ENCODE measurements around the gene MRPL4. TPM values are rescaled to one million over a fixed set of nuclear protein-coding genes. Genes with fewer than 3 reads are reported as not detected.

The MRPL4 gene
- total and polyA plus RNA-seq, 2 of the 13 experiments (the other 11 are each of a cell fraction or from before 2014, with no cell fraction given), result 40.6 to 42.5 TPM

DNA sequence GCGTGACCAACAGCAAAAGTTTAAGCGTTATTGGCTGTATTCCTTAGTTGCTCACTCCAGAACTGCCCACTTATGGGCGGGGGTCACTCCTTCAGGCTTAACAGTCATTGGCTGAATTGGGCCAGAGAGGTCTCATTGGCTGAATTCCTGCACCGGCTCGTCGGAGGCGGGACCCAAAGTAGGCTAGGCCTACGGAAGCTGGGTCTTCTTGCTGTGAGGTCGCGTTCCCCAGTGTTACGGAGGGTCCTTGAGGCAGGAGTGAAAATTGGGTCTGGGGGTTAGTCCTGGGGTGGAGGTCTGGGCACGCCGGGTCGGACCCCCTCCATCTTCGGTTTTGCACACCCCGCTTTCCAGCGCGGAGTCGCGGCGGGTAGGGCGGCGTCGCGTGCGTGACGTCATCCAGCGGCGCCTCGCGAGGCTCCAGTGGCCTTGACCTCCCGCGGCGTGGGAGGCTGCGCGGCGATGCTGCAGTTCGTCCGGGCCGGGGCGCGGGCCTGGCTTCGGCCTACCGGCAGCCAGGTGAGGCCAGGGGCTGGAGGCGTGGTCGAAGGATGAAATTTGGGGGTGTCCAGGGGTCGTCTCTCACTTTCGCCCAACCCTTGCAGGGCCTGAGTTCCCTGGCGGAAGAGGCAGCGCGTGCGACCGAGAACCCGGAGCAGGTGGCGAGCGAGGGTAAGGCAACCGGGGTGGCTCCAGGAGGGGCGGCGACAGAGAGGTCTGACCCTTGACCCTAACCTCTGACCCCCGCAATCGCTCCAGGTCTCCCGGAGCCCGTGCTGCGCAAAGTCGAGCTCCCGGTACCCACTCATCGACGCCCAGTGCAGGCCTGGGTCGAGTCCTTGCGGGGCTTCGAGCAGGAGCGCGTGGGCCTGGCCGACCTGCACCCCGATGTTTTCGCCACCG lies at the start of gene MRPL4 (continued):
- TF ChIP-seq GTF3A (CRISPR knock-in tag; conservative IDR thresholded peaks at IDR 0.05), result no peak
- peak; percentile 74 for TF ChIP-seq AGO1 (IDR thresholded peaks at IDR 0.05; ENCODE audit: low read depth, low read length, poor library complexity, severe bottlenecking)
- TF ChIP-seq RCOR2 (CRISPR knock-in tag; IDR thresholded peaks at IDR 0.05), result 0 out of 2 replicates have a peak, but pooled peaks have one; percentile 20
- TF ChIP-seq SPEN (CRISPR knock-in tag; IDR thresholded peaks at IDR 0.05; ENCODE audit: low read depth), result peak; percentile 99
- peak; percentile 79; the same call in 1 of the 2 replicates for TF ChIP-seq CCDC6 (CRISPR knock-in tag; IDR thresholded peaks at IDR 0.05)
- peak; percentile 54 for TF ChIP-seq ARID5B (CRISPR knock-in tag; IDR thresholded peaks at IDR 0.05)
- 0 out of 2 replicates have a peak, but pooled peaks have one; percentile 66 for TF ChIP-seq ZNF335 (CRISPR knock-in tag; IDR thresholded peaks at IDR 0.05)
- peak; percentile 79 for TF ChIP-seq ZBTB38 (CRISPR knock-in tag; IDR thresholded peaks at IDR 0.05)
- no peak for TF ChIP-seq TP53 (CRISPR knock-in tag; conservative IDR thresholded peaks at IDR 0.05)
- TF ChIP-seq ZNF264 (CRISPR knock-in tag; IDR thresholded peaks at IDR 0.05), result peak; percentile 70
- TF ChIP-seq ZNF777 (CRISPR knock-in tag; IDR thresholded peaks at IDR 0.05), result peak; percentile 71
- peak; percentile 88; the same call in 1 of the 2 replicates for TF ChIP-seq ZSCAN21 (CRISPR knock-in tag; IDR thresholded peaks at IDR 0.05; ENCODE audit: borderline replicate concordance)
- TF ChIP-seq NCOA5 (CRISPR knock-in tag; IDR thresholded peaks at IDR 0.05), result no peak
- no peak for TF ChIP-seq GZF1 (CRISPR knock-in tag; IDR thresholded peaks at IDR 0.05)
- no peak for TF ChIP-seq NFE2L2 (IDR thresholded peaks at IDR 0.05; ENCODE audit: low read length)
- TF ChIP-seq ZNF432 (CRISPR knock-in tag; IDR thresholded peaks at IDR 0.05; ENCODE audit: borderline replicate concordance), result no peak
- TF ChIP-seq, protein P1, sequence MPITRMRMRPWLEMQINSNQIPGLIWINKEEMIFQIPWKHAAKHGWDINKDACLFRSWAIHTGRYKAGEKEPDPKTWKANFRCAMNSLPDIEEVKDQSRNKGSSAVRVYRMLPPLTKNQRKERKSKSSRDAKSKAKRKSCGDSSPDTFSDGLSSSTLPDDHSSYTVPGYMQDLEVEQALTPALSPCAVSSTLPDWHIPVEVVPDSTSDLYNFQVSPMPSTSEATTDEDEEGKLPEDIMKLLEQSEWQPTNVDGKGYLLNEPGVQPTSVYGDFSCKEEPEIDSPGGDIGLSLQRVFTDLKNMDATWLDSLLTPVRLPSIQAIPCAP (CRISPR knock-in tag; IDR thresholded peaks at IDR 0.05; ENCODE audit: low read depth), result 0 out of 2 replicates have a peak, but pooled peaks have one; percentile 33
- peak; percentile 87 for TF ChIP-seq EEA1 (CRISPR knock-in tag; IDR thresholded peaks at IDR 0.05; ENCODE audit: borderline replicate concordance)
- peak; percentile 88 for TF ChIP-seq SP2 (CRISPR knock-in tag; IDR thresholded peaks at IDR 0.05)
- 0 out of 2 replicates have a peak, but pooled peaks have one; percentile 33 for TF ChIP-seq MNT (IDR thresholded peaks at IDR 0.05)

Data from HepG2 (cell line).